ENCODE results near the gene SBK2. TPM values are rescaled to one million over a fixed set of nuclear protein-coding genes. Genes with fewer than 3 reads are reported as not detected.

Gene SBK2
- total RNA-seq, 1 experiment from 2014 or later, result 3.5 TPM

GRCh38 chr19:55550321-55550650 is 13.4 kb upstream of the SBK2 start:
- no peak for DNase-seq
- peak overlapping the region; percentile 54 for H3K4me3 ChIP-seq
- intact Hi-C loops (cut with micrococcal nuclease; ENCODE audit: unreplicated experiment), result loop anchor here (1.0 kb wide), 1 partner anchor 37 kb away; no protein-coding TSS in a partner anchor
- peak overlapping the region; percentile 85 for H3K4me2 ChIP-seq
- peaks cover 5% of the 10 kb centered on the region; the same call in 1 of the 2 replicates for H3K79me2 ChIP-seq (ENCODE audit: low read depth)
- no peaks in the 10 kb centered on the region for H4K20me1 ChIP-seq (ENCODE audit: insufficient read depth)
- no peaks in the 10 kb centered on the region for H3K36me3 ChIP-seq (ENCODE audit: low read depth)
- CTCF ChIA-PET, result no interaction called here
- POLR2A ChIA-PET (ENCODE audit: unreplicated experiment), result interaction anchor here (0.6 to 0.9 kb wide), 4 partner anchors 25 to 54 kb away, joined by 3 to 6 read pairs (median 4); partner anchors contain the start of gene FIZ1
- peaks cover 58% of the 10 kb centered on the region for H3K4me1 ChIP-seq (replicated peaks; ENCODE audit: insufficient read depth)
- no peaks in the 10 kb centered on the region for H3K9me3 ChIP-seq (ENCODE audit: insufficient read depth, low read depth)
- BruUV-seq (replicated peaks), result no TSS peak
- peak overlapping the region; percentile 96 for H3K27ac ChIP-seq
- H3K27me3 ChIP-seq (ENCODE audit: insufficient read depth, low read depth), result no peaks in the 10 kb centered on the region
- TF ChIP-seq, protein P1, sequence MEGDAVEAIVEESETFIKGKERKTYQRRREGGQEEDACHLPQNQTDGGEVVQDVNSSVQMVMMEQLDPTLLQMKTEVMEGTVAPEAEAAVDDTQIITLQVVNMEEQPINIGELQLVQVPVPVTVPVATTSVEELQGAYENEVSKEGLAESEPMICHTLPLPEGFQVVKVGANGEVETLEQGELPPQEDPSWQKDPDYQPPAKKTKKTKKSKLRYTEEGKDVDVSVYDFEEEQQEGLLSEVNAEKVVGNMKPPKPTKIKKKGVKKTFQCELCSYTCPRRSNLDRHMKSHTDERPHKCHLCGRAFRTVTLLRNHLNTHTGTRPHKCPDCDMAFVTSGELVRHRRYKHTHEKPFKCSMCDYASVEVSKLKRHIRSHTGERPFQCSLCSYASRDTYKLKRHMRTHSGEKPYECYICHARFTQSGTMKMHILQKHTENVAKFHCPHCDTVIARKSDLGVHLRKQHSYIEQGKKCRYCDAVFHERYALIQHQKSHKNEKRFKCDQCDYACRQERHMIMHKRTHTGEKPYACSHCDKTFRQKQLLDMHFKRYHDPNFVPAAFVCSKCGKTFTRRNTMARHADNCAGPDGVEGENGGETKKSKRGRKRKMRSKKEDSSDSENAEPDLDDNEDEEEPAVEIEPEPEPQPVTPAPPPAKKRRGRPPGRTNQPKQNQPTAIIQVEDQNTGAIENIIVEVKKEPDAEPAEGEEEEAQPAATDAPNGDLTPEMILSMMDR (conservative IDR thresholded peaks at IDR 0.05), result no peak; the same call in 1 of the 2 replicates
- TF ChIP-seq EZH2 (IDR thresholded peaks at IDR 0.05; ENCODE audit: low read depth), result no peak
- H3K9me2 ChIP-seq (ENCODE audit: insufficient read depth), result no peaks in the 10 kb centered on the region
- H2AFZ ChIP-seq, result peak overlapping the region; percentile 71; the same call in 1 of the 2 replicates
- H3F3A ChIP-seq (ENCODE audit: insufficient read depth, low read depth), result peaks cover 60% of the 10 kb centered on the region

- ChIA-PET CTCF (interaction anchor here (0.7 kb wide), 1 partner anchor 32 kb away, joined by 9 read pairs; no protein-coding TSS in a partner anchor), POLR2A (ENCODE audit: unreplicated experiment) (interaction anchor here (0.6 to 1.0 kb wide), 6 partner anchors 23 to 88 kb away, joined by 3 to 6 read pairs (median 4); partner anchors contain the start of genes FIZ1 and ISOC2)
- H3K36me3 ChIP-seq (ENCODE audit: low read depth), result no peaks in the 10 kb centered on the region
- DNase-seq, result peak; percentile 89 to 94
- peaks cover 63% of the 10 kb centered on the region for H3K4me1 ChIP-seq (replicated peaks; ENCODE audit: insufficient read depth)
- H3K27ac ChIP-seq, result peak overlapping the region; percentile 96
- peaks cover 7% of the 10 kb centered on the region; the same call in 1 of the 2 replicates for H3K79me2 ChIP-seq (ENCODE audit: low read depth)
- no peaks in the 10 kb centered on the region for H4K20me1 ChIP-seq (ENCODE audit: insufficient read depth)
- H3K9me2 ChIP-seq (ENCODE audit: insufficient read depth), result no peaks in the 10 kb centered on the region
- peak overlapping the region; percentile 54 for H3K4me3 ChIP-seq
- peaks cover 60% of the 10 kb centered on the region for H3F3A ChIP-seq (ENCODE audit: insufficient read depth, low read depth)
- intact Hi-C loops (cut with micrococcal nuclease; ENCODE audit: unreplicated experiment), result loop anchor here (1.0 to 5.0 kb wide), 3 partner anchors 33 to 72 kb away; partner anchors contain the start of gene ZNF628
- H2AFZ ChIP-seq, result peak overlapping the region; percentile 71
- H3K9me3 ChIP-seq (ENCODE audit: insufficient read depth, low read depth), result no peaks in the 10 kb centered on the region
- no peaks in the 10 kb centered on the region for H3K27me3 ChIP-seq (ENCODE audit: insufficient read depth, low read depth)
- no peak for TF ChIP-seq EZH2 (IDR thresholded peaks at IDR 0.05; ENCODE audit: low read depth)
- TF ChIP-seq, protein P1 (conservative IDR thresholded peaks at IDR 0.05), result no peak
- BruUV-seq (replicated peaks), result TSS peak; percentile 89
- peak overlapping the region; percentile 85 for H3K4me2 ChIP-seq
Observed at GRCh38 chr19:55549500-55550320, 12.8 kb upstream of the SBK2 start.

DNA sequence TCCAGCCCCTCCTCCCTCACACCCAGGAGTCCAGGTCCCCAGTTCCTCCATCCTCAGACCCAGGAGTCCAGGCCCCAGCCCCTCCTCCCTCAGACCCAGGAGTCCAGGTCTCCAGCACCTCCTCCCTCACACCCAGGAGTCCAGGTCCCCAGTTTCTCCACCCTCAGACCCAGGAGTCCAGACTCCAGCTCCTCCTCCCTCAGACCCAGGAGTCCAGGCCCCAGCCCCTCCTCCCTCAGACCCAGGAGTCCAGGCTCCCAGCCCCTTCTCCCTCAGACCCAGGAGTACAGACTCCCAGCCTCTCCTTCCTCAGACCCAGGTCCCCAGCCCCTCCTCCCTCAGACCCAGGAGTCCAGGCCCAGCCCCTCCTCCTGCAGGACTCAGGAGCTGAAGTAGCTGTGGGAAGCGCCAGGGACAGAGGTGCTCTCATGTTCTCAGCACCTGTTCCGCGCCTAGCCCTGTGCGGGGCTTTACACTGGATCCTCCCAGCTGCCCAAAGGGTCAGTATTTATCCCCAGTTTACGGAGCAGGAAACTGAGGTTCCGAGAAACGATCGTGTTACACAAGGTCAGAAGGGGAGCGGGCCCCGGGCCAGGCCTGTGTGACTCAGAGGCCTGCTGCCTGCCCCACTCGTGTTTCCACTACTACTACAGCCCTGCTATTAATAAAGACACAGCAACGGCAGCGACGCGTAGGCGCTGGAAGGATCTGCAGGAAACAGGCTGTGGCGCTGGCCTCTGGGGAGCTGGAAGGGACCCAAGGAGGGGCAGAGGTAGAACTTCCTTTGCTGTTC is 10.1 kb upstream of the SBK2 start:
- peaks cover 77% of the 10 kb centered on the region for H3K4me1 ChIP-seq (replicated peaks; ENCODE audit: insufficient read depth)

More for the DNA sequence above, 10.1 kb upstream of the SBK2 start:
- Histone ChIP-seq H2AFZ (peak overlapping the region; percentile 35; the same call in 1 of the 2 replicates), H3K4me2 (peak overlapping the region; percentile 77), H4K20me1 (ENCODE audit: insufficient read depth) (no peaks in the 10 kb centered on the region), H3K9me3 (ENCODE audit: insufficient read depth, low read depth) (no peaks in the 10 kb centered on the region), H3K36me3 (ENCODE audit: low read depth) (no peaks in the 10 kb centered on the region), H3F3A (ENCODE audit: insufficient read depth, low read depth) (peaks cover 60% of the 10 kb centered on the region), H3K27me3 (ENCODE audit: insufficient read depth, low read depth) (no peaks in the 10 kb centered on the region), H3K27ac (peak overlapping the region; percentile 96), H3K9me2 (ENCODE audit: insufficient read depth) (no peaks in the 10 kb centered on the region), H3K79me2 (ENCODE audit: low read depth) (peaks cover 7% of the 10 kb centered on the region; the same call in 1 of the 2 replicates), H3K4me3 (peak overlapping the region; percentile 45; the same call in 1 of the 2 replicates)
- ChIA-PET CTCF (interaction anchor here (0.5 to 1.4 kb wide), 3 partner anchors 26 to 1886 kb away, joined by 3 to 11 read pairs (median 5); no protein-coding TSS in a partner anchor), POLR2A (ENCODE audit: unreplicated experiment) (interaction anchor here (0.6 to 1.4 kb wide), 16 partner anchors 11 to 1374 kb away, joined by 3 to 44 read pairs (median 10); partner anchors contain the start of genes FIZ1, TMC4, UBE2S and ZNF579)
- BruUV-seq (replicated peaks), result no TSS peak
- intact Hi-C loops (cut with micrococcal nuclease; ENCODE audit: unreplicated experiment), result loop anchor here (1.0 to 5.0 kb wide), 6 partner anchors 21 to 70 kb away; partner anchors contain the start of genes FIZ1, ZNF579, ZNF628 and ZNF865
- no peak for TF ChIP-seq EZH2 (IDR thresholded peaks at IDR 0.05; ENCODE audit: low read depth)
- TF ChIP-seq, protein P1 (conservative IDR thresholded peaks at IDR 0.05), result no peak
- DNase-seq, result peak; percentile 81 to 83

Data from PC-9 (cell line).